ENCODE results near the gene OSTF1.
A peak's percentile ranks its signal among the peaks of the same experiment; 100 is the strongest.

The OSTF1 gene

GRCh38 chr9:75190762-75191161 is 102.4 kb downstream of the OSTF1 start:
- DNase-seq (ENCODE audit: low read depth in 1 of 2, low spot score in 1 of 2), result peak in 1 of 2 experiments; percentile 30
- in situ Hi-C loops (cut with HindIII; ENCODE audit: low pct_unique_long_range_greater_than_20kb, low sequenced_read_pairs), result no loop called here
- no peak for TF ChIP-seq JUND (IDR thresholded peaks at IDR 0.05; ENCODE audit: low read depth)
